Neural cell (in vitro differentiated cells): ENCODE measurements around the gene HDLBP. TPM values are rescaled to one million over a fixed set of nuclear protein-coding genes. Genes with fewer than 3 reads are reported as not detected.

Experiments used
- H2AFZ ChIP-seq: fragments of 200-600, 300-800 bp; sonication (generic), shearing (Covaris generic); 2 replicates; pipeline ENCODE4 v1.6.0; 2014; ENCODE audit warnings: low read depth, mild to moderate bottlenecking, antibody characterized with exemption, low read length, moderate library complexity
- H3F3A ChIP-seq: fragments of 200-600 bp; shearing (Covaris generic); 2 replicates; pipeline ENCODE4 v1.6.1; 2016; ENCODE audit warnings: mild to moderate bottlenecking, moderate library complexity, mixed read lengths, antibody characterized with exemption, low read length; ENCODE audit not compliant: insufficient read depth, poor library complexity, severe bottlenecking
- H3K27ac ChIP-seq: fragments of 200-600, 300-800 bp; sonication (generic), shearing (Covaris generic); 2 replicates; pipeline ENCODE4 v1.5.1; 2014; ENCODE audit warnings: mild to moderate bottlenecking, low read length, moderate library complexity
- H3K27me3 ChIP-seq: fragments of 300-800, 200-600 bp; sonication (generic), shearing (Covaris generic); 2 replicates; pipeline ENCODE4 v1.6.0; 2014; ENCODE audit warnings: mild to moderate bottlenecking, low read depth, low read length, moderate library complexity; ENCODE audit not compliant: insufficient read depth
- H3K36me3 ChIP-seq: fragments of 300-800, 200-600 bp; sonication (generic), shearing (Covaris generic); 2 replicates; pipeline ENCODE4 v1.5.1; 2014; ENCODE audit warnings: mild to moderate bottlenecking, antibody characterized with exemption, low read length, moderate library complexity; ENCODE audit not compliant: insufficient read depth
- H3K4me2 ChIP-seq: fragments of 300-800, 200-600 bp; sonication (generic), shearing (Covaris generic); 2 replicates; pipeline ENCODE4 v1.6.0; 2014; ENCODE audit warnings: mild to moderate bottlenecking, low read length
- H3K4me3 ChIP-seq: fragments of 300-800, 200-600 bp; sonication (generic), shearing (Covaris generic); 2 replicates; pipeline ENCODE4 v1.5.1; 2014; ENCODE audit warnings: mild to moderate bottlenecking, low read length, moderate library complexity
- H3K79me2 ChIP-seq: fragments of 200-600 bp; shearing (Covaris generic); replicated peaks from 2 replicates; pipeline ENCODE4 v1.6.0; 2014; ENCODE audit warnings: mild to moderate bottlenecking, low read length, moderate library complexity; ENCODE audit not compliant: insufficient read depth
- H3K9ac ChIP-seq: fragments of 300-800, 200-600 bp; sonication (generic), shearing (Covaris generic); 2 replicates; pipeline ENCODE4 v1.6.1; 2016; ENCODE audit warnings: mild to moderate bottlenecking, low read length, mixed read lengths
- H3K9me2 ChIP-seq: fragments of 200-600 bp; shearing (Covaris generic); 2 replicates; pipeline ENCODE4 v1.6.1; 2016; ENCODE audit warnings: mild to moderate bottlenecking, low read length, mixed read lengths; ENCODE audit not compliant: insufficient read depth
- H3K9me3 ChIP-seq: fragments of 200-600, 300-800 bp; sonication (generic), shearing (Covaris generic); 2 replicates; pipeline ENCODE4 v1.6.1; 2016; ENCODE audit warnings: mild to moderate bottlenecking, mixed run types, low read length, moderate library complexity, mixed read lengths
- H4K20me1 ChIP-seq: fragments of 200-600 bp; shearing (Covaris generic); 2 replicates; pipeline ENCODE4 v1.6.1; 2016; ENCODE audit warnings: mild to moderate bottlenecking, mixed run types; ENCODE audit not compliant: insufficient read depth
- EP300 ChIP-seq: fragments of 450-650 bp; conservative IDR thresholded peaks from 2 replicates; pipeline ENCODE4 v1.6.1; 2014; ENCODE audit warnings: antibody characterized with exemption, mild to moderate bottlenecking, moderate library complexity; ENCODE audit not compliant: poor library complexity, severe bottlenecking
- EZH2 ChIP-seq: fragments of 200-600, 300-800 bp; shearing (Covaris generic), sonication (generic); IDR thresholded peaks from 2 replicates; pipeline ENCODE4 v1.6.1; 2014; ENCODE audit warnings: antibody characterized with exemption, low read length, borderline replicate concordance, mild to moderate bottlenecking; ENCODE audit not compliant: insufficient read depth, poor library complexity, severe bottlenecking
- MXI1 ChIP-seq: fragments of 450-650 bp; conservative IDR thresholded peaks from 2 replicates; pipeline ENCODE4 v1.6.1; 2014; ENCODE audit warnings: antibody characterized with exemption, mild to moderate bottlenecking; ENCODE audit not compliant: poor library complexity, severe bottlenecking
- POLR2AphosphoS5 ChIP-seq: IDR thresholded peaks from 2 replicates; pipeline ENCODE4 v1.6.1; 2012
- RAD21 ChIP-seq: fragments of 450-650 bp; conservative IDR thresholded peaks from 2 replicates; pipeline ENCODE4 v1.6.1; 2014; ENCODE audit warnings: antibody characterized with exemption, mild to moderate bottlenecking, moderate library complexity
- SMC3 ChIP-seq: fragments of 450-650 bp; conservative IDR thresholded peaks from 2 replicates; pipeline ENCODE4 v1.6.1; 2014; ENCODE audit warnings: antibody characterized with exemption, mild to moderate bottlenecking, moderate library complexity; ENCODE audit not compliant: poor library complexity
- TAF1 ChIP-seq: IDR thresholded peaks from 2 replicates; pipeline ENCODE4 v1.6.1; 2012; ENCODE audit warnings: low read depth
- polyA plus RNA-seq: library from polyadenylated mRNA; depleted of rRNA; stranded (reverse); fragments of >200 nt; gene quantifications from 2 replicates; pipeline ENCODE4 v1.2.3, GENCODE V29; 2014
- TF ChIP-seq, protein P1 (sequence below): IDR thresholded peaks from 2 replicates; pipeline ENCODE4 v1.6.1; 2012; ENCODE audit warnings: borderline replicate concordance
- TF ChIP-seq, protein P2 (sequence below): fragments of 450-650 bp; IDR thresholded peaks from 2 replicates; pipeline ENCODE4 v1.5.1; 2014; ENCODE audit warnings: antibody characterized with exemption, mild to moderate bottlenecking, moderate library complexity; ENCODE audit not compliant: poor library complexity, severe bottlenecking

Gene HDLBP
- polyA plus RNA-seq, 1 donor from 2014 or later, result 61.9 TPM

DNA sequence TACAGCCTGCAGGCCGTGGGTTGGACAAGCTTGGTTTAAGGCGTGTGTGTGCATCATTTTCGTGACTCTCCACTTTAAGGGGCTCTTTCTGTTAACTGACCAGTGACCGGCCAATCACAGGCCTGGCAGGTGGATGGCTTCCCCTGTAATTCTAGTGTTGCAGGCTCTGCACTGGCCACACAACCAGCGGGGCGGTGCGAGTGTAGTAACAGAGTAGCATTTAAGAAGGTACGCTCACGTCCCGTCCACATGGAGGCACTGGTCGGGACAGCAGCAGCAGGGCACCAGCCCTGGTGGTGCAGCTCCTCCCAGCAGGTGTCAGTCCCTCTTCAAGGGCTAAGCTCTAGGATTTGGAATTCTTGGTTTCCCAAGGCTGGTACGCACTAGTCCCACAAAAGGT is 135.0 kb downstream of the HDLBP start:
- TF ChIP-seq, protein P1, sequence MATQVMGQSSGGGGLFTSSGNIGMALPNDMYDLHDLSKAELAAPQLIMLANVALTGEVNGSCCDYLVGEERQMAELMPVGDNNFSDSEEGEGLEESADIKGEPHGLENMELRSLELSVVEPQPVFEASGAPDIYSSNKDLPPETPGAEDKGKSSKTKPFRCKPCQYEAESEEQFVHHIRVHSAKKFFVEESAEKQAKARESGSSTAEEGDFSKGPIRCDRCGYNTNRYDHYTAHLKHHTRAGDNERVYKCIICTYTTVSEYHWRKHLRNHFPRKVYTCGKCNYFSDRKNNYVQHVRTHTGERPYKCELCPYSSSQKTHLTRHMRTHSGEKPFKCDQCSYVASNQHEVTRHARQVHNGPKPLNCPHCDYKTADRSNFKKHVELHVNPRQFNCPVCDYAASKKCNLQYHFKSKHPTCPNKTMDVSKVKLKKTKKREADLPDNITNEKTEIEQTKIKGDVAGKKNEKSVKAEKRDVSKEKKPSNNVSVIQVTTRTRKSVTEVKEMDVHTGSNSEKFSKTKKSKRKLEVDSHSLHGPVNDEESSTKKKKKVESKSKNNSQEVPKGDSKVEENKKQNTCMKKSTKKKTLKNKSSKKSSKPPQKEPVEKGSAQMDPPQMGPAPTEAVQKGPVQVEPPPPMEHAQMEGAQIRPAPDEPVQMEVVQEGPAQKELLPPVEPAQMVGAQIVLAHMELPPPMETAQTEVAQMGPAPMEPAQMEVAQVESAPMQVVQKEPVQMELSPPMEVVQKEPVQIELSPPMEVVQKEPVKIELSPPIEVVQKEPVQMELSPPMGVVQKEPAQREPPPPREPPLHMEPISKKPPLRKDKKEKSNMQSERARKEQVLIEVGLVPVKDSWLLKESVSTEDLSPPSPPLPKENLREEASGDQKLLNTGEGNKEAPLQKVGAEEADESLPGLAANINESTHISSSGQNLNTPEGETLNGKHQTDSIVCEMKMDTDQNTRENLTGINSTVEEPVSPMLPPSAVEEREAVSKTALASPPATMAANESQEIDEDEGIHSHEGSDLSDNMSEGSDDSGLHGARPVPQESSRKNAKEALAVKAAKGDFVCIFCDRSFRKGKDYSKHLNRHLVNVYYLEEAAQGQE, result no peak
- TF ChIP-seq EP300, result no peak
- TF ChIP-seq RAD21, result no peak
- TF ChIP-seq TAF1, result no peak
- TF ChIP-seq, protein P2, sequence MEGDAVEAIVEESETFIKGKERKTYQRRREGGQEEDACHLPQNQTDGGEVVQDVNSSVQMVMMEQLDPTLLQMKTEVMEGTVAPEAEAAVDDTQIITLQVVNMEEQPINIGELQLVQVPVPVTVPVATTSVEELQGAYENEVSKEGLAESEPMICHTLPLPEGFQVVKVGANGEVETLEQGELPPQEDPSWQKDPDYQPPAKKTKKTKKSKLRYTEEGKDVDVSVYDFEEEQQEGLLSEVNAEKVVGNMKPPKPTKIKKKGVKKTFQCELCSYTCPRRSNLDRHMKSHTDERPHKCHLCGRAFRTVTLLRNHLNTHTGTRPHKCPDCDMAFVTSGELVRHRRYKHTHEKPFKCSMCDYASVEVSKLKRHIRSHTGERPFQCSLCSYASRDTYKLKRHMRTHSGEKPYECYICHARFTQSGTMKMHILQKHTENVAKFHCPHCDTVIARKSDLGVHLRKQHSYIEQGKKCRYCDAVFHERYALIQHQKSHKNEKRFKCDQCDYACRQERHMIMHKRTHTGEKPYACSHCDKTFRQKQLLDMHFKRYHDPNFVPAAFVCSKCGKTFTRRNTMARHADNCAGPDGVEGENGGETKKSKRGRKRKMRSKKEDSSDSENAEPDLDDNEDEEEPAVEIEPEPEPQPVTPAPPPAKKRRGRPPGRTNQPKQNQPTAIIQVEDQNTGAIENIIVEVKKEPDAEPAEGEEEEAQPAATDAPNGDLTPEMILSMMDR, result no peak
- no peak for TF ChIP-seq MXI1
- no peak for TF ChIP-seq EZH2
- TF ChIP-seq SMC3, result no peak
- no peak for TF ChIP-seq POLR2AphosphoS5
- Histone ChIP-seq H3K36me3 (no peaks in the 10 kb centered on the region), H3K9me2 (no peaks in the 10 kb centered on the region)

DNA sequence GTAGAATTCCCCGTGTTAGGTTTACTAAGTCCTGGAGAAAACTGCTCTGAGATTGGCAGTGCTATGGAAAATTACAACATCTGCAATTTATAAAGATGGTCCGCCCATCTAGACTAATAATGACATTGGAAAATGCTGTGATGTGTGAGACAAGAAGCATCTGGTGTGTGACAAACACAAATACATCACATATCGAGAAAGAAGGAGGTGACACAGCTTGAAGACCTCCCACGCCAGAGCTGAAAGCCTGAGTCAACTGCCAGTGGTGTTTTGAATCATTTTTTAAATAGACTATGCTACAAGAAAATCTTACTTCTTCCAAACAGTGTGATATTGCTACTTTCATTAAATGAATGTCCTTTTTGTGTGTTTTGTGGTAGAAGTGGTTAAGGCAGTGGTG is 135.6 kb downstream of the HDLBP start:
- Histone ChIP-seq H3K27me3 (no peaks in the 10 kb centered on the region), H3K36me3 (no peaks in the 10 kb centered on the region), H2AFZ (no peak overlapping the region), H3K4me2 (no peak overlapping the region), H3K9me3 (no peaks in the 10 kb centered on the region), H3K9me2 (no peaks in the 10 kb centered on the region), H4K20me1 (no peaks in the 10 kb centered on the region), H3F3A (no peaks in the 10 kb centered on the region), H3K79me2 (no peaks in the 10 kb centered on the region), H3K4me3 (no peak overlapping the region), H3K9ac (no peak overlapping the region), H3K27ac (no peak overlapping the region)
- no peak for TF ChIP-seq EP300
- TF ChIP-seq, protein P1, result no peak
- TF ChIP-seq TAF1, result no peak
- no peak for TF ChIP-seq SMC3
- TF ChIP-seq EZH2, result no peak
- TF ChIP-seq POLR2AphosphoS5, result no peak
- no peak for TF ChIP-seq MXI1
- no peak for TF ChIP-seq RAD21
- TF ChIP-seq, protein P2, result no peak

More for the DNA sequence above, 135.0 kb downstream of the HDLBP start:
- H3K9ac ChIP-seq, result no peak overlapping the region
- H3K4me3 ChIP-seq, result no peak overlapping the region
- H3K27me3 ChIP-seq, result no peaks in the 10 kb centered on the region
- no peaks in the 10 kb centered on the region for H3F3A ChIP-seq
- no peak overlapping the region for H3K27ac ChIP-seq
- no peak overlapping the region for H2AFZ ChIP-seq
- no peaks in the 10 kb centered on the region for H4K20me1 ChIP-seq
- H3K79me2 ChIP-seq, result no peaks in the 10 kb centered on the region
- H3K9me3 ChIP-seq, result no peaks in the 10 kb centered on the region
- no peak overlapping the region for H3K4me2 ChIP-seq
